Activated CD8-positive, alpha-beta memory T cell treated with anti-CD3 and anti-CD28 coated beads for 1 hour (primary cell): ENCODE measurements around the gene COL5A2.

Experiments used
- DNase-seq, 2 donors: peaks; one replicate each; pipeline ENCODE4 v3.0.0-alpha.2; 2020; ENCODE audit warnings: low read depth in 1 of 2; ENCODE audit errors: extremely low read depth in 1 of 2

COL5A2 gene

DNA sequence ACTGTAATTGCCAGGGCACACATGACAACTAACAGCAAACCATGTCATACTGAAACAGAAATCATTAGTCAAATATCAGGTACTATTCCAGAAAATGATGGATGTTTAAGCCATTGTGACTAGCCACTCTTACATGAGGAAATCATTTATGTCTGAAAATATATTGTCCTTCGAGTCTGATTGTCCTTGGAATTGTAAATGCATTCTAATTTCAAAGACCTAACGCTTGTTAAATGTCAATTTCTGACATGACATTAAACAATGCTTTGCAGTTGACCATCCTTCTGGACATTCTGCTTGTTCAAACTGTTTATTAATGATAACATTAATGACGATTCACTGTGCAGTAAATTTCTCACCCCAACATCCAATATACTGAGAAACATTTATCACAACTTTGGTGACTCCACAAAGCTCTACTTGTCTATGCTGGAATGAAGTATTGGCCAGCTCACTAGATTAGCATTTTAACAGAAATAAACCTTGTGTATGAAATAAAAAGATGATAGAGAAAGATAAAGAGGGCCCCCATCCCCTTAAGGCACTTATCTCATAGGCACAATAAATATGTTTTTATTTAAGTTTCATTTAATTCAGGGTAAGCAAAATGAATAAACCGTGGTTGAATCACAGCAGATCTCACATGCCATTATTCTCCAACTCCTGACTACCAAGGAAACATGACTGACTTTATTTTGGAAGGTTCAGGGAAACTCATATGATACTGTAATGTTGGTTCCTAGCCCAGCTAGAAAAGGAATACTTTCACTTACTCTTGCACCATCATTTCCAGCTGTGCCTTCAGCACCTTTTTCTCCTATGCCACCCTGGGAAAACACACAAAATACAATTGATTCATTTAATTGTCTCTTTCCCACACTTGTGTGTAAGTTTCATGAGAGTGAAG is 123.1 kb downstream of the COL5A2 start:
- DNase-seq = no peak

DNA sequence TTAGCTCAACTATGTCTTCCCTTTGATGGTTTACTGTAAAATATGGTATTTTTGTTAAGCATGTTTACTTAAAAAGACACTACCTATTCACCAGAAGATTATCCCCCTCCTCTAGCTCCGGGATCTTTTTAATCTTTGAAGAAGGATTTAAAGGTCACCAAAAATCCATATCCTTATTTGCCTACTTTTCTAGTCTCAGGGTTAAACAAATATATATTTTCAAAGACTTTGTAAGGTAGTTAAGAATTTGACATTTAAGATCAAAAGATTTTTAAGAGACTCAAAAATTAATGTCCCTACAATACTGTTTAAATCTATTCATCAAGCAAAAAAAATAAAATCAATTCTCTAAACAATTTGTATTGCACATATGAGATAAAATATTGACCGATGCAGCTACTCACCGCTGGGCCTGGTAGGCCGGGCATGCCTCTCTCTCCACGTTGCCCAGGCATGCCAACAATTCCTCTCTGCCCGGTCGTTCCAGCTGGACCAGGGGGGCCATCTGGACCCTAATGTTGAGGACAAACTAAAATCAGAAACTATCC is 129.3 kb downstream of the COL5A2 start:
- no peak for DNase-seq

DNA sequence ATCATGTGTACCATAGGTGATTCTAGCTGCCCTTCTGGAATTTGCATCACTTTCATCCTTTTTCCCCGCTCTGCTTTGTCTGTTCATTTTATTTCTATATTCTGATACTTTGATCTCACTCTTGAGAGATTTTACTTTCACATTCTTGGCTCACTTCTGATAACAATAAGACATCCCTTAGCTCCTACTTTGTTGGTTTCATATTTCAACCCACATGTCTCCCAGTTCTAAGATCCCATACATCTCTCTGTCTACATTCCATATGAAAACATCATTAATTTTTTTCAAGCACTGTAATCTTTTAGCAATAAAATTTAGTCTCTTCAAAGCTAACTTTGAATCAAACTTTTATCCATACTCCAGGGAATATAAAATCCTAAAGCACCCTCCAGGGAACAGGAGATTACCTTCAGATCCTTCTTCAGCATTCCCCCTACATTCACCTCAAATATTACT is 129.8 kb downstream of the COL5A2 start:
- no peak for DNase-seq

DNA sequence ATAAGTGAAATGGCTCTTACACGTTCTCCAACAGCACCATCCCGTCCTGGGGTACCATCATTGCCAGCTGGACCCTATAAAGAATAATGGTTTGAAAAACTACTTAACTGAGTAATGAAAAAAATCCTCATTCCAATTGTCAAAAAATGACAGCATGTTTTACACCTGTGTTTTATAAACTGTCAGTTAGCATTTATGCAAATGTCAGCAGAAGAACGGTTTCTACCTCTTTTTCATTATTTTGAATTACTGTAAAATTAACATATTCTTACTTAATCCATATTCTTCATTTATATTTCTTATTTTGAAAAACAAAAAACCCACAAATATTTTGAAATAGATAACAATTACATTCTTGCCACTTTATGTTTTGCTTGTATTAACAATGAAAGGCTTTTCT is 131.4 kb downstream of the COL5A2 start:
- DNase-seq = no peak

DNA sequence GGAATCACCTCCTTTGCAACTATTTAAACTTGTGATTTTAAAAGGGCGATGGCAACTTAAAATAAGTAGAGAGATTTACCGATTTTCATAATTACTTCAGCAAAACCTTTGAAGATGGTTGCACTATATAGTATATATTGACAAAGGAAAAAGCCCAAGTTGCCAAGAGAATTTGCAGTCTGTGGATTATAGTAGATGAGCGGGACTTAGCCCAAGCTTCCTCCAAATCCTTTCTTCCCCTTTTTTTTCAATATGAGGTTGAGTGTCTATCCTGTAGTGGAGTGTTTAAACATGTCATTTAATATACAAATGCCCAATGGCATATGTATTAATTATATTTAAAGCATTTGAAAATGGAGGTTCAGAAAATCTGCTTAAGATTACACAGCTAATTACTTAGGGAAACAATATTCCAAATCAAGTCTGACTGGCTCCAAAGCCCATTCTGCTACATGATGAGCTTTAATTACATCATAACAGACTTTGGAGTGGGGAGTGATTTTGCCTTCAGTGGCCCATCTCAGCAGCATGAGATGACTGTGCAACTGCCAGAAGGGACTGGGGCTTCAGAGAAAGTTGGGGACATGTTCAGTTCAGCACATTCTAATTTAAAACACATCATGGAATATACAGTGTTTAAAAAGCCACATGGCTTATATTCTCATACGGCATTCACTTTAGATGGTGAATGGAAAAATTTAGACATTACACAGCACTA is 132.2 kb downstream of the COL5A2 start:
- no peak for DNase-seq

DNA sequence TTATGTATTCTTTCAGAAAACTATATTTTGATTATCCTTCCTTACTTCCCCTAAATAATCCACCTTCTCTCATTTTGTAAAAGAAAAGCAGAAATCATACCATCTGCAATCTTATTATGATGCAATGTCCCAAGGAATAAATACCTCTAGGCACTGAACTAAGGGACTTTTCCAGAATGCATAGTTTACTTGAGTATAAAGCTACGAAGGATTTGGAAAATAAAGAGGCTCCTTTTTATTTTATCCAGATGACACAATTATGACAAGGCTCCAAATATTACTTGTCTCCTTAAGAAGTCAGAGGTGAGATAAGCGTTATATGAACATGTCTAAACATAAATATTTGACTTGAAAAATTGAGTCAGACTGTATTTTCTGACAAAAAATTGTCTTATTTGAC is 133.2 kb downstream of the COL5A2 start:
- no peak for DNase-seq

DNA sequence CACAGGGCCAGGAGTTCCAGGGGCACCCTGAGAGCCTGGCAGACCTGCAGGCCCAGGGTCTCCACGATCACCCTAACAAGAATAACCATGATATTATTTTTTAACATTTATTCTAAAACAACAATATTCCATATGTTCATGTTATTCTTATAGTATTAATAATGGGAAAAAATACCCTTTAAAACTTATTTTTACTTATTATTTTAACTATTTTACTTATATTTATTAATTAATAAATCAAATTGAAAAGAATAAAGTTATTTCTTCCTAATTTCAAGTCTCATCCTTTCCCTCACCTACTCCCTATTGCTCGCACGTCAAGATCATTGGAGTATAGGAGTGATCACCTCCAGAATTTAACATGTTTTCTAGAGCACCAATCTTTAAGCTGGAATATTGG is 133.7 kb downstream of the COL5A2 start:
- DNase-seq = no peak

DNA sequence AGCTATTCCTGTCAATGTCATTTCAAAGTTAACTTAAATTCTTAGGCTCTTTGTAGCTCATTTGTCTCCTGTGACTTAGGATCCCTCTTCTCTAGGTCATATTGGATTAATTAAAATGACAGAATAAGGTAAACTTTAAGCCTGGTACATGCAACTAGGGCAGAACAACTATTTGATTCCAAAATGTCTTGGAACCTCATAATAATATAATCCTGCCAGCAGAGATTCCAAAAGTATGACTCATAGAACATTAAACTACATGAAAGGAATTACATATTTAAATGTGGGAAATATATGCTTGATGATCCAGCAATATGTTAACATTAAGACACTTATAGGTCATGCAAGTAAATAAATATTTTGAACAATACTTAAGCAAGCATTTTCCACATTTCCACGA is 142.0 kb downstream of the COL5A2 start:
- no peak for DNase-seq

DNA sequence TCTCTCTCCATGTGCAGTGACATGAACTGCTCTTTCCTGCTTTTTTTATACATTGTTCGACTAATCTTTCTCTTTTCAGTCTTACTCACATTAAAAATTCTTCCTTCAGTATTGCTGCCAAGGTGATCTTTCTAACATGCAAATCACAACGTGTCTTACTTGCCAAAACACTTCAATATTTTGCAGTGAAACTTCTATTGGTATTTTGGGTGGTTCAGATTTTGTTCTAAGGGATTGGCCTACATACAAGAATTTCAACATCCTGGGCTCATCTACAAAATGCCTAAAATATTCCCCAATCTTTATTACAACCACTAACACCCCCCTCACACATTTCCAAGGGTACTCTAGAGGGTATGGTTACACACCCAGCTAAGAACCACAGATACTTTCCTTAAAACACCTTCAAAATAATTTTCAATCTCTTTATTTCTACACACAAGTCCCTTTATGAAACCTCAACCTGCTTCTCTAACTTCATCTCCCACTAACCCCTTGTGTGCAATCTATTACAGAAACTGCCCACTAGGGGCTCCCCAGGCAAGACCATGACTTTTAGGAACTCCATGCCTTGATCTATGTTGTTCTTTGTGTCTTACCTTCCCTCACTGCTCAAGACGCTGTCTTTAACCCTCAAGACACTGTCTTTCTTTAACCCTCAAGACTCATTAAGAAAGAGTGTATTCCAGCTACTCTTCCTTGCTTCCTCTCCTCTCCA is 154.5 kb downstream of the COL5A2 start:
- DNase-seq = no peak

DNA sequence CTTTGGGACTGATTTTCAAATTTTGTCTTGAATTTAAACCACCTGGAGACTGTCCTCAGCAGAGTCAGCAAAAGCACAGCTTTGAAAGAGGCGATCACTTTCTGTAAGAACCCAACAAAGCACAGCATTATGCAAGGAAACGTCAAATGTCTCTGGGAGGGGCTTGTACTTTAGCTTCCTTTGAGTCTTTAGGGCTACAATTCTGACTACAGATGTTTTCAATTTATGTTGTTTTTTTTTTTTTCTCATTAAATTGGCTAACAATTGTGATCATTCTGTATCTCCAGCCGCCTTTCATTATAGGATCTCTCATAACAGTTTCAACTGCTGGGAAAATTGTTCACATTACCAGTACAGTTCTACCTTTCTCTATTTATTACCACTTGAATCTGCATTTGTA is 157.1 kb downstream of the COL5A2 start:
- DNase-seq = no peak

DNA sequence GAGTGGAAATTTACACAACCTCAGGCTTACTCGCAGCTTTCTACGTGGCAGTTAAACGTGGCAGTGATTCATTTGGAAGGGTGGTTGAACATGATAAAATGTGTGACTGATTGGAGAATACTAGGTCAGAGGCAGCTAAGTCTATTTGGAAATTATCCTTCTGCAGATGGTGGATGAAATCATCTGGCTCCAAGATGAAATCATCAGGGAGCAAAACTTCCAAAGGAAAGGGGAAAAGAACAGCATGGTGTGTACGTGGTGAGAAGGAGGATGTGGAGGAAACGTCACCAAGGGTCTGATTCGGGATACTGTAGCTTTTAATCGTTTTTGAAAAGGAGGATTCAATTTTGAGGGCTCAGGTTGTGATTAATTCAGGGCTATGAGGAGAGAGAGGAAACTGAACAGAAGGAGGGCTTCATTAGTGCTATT is 157.5 kb downstream of the COL5A2 start:
- DNase-seq = no peak

DNA sequence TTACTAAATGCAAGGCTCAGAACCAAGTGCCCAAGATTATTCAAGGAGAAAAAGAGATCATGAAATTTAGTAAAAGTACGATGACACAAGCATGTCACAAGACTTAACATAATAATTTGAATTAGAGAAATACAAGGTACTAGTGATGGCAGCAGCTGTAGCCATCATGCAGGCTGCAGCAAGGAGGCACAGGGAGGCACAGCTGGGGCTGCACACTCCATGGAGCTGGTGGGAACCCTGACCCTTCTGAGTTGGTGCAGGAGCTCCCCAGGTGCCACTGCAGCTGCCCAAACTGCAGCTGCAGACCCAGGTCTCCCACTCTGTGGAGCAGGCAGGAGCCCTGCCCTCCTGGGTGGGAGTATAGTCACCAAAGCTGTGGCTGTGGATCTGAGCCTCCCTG is 159.4 kb downstream of the COL5A2 start:
- no peak for DNase-seq

DNA sequence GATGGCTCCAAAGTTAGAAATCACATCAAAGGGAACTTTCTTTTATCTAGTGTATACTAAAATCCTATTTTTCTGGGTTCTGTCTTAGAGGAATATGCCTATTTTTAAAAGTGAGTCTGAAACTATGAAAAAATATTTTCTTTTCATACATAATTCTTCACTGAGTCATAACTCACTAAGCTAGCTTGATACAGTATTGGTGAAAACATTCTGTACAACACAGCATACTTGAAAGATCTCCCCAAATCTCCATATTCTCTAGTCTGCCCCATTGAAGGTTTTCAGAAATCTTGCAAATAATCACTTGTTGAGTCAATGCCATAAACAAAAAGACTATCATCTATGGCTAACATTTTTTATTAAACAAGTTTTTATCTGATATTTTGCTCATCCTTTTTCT is 160.9 kb downstream of the COL5A2 start:
- DNase-seq = no peak

DNA sequence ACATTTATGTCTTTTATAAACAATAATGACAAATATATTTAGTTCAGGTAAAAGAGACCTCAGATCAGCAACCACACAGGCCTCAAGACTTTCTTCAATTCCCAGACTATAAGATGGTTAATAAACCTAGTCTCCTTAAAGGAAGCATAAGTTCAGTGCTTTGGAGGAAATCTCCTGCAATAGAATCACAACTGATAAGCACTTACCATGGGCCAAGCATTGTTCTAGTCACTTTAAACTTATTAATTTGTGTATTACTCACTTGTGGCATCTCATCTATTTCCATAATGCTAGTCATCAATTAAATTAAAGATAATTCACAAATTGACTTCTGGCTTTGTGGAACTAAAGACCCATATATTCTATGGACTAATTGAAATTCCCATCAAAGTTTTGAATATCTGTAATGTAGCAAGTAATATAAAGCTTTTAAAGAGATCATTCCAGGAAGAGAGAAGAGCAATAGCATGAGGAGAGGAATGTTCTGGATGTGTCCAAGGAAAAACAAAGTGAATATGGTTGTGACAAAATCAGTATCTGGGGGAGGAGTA is 163.2 kb downstream of the COL5A2 start:
- DNase-seq = no peak

DNA sequence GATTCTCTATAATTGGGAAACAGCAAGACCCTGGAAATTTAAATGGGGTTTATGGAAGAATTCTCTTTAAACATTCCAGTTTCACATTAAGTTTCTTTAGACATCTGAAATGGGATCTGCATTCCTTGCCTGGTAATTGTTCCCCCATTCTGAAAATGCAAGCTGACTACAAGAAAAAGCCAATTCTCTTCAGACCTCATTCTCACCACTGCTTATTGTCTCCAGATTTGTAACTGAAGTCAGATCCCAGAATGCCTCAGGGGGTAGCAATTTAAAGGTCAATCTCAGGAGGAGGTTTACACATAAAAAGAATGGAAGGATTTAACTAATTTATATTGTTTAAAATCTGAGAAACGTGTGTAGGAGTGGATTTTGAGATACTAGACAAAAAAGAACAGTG is 164.2 kb downstream of the COL5A2 start:
- DNase-seq = no peak

DNA sequence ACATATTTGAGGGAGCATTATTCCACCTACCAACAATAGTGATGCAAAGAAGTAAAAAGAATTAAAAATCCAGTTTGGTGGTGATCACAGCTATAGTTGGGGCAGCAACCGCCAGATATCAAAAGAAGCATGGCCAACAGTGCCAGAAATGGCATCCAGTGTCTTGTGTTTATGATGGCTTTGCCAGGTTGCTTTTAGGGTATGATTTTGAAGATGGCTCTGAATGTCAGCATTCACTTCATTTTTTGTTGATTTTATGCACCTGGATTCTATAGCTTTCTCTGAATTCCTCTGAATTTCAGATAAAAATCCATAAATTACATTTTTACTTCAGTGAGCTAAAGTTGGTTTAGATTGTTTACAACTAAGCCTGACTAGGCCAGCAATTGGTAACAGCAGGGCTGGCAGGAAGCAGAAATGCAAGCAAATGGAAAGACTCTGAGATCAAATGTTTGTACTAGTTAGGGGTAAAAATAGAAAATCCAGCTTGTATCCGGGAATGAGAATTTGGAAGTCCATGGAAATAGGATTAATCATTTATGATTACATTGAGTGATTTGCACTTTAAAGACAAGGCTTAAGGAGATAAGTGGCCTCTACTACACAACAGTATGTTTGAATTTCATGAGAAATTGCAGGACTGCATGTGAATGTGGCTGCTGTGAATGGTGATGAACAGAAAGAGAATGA is 165.0 kb downstream of the COL5A2 start:
- no peak for DNase-seq

DNA sequence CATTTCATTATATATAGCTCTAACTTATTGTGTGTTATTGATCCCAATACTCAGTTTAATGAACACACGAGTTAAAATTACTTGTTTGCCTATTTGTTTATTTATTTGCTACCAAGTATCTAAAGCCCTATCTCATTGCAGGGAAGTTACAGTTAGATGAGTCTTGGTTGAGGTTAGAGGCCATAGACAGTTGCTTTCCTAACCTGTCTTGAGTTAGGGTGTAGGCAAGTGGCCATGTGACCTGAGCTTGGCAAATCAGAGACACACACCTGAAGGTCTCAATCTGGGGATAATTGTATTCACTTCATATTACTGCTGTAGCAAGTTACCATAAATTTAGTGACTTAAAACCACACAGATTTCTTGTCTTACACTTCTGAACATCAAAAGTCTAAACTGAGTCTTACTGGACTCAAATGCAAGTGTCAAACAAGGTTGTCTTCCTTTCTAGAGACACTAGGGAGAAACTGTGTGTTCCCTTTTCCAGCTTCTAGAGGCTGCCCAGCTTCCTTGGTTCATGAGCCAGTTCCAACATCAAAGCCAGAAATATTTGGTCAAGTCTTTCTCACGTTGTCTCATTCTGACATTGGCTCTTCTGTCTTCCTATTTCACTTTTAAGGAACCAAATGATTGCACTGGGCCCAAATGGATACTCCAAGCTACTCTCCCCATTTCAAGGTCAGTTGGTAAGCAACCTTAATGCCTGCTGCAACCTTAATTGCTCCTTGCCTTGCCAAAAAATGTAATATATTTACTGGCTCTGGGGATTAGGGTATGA is 165.7 kb downstream of the COL5A2 start:
- no peak for DNase-seq

DNA sequence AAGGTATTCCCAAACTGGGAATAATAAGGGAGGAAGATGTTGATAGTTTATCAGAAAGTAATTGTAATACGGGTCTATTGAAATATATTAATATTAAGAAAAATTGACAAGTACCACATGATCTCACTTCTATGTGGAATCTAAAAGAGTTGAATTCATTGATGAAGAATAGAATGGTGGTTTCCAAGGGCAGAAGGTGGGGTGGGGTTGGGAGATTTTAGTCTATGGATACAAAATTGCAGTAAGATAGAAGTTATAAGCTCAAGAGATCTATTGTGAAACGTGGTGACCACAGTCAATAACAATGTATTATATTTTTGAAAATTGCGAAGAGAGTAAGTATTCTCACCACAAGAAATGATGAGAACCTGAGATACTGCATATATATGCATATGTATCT is 166.5 kb downstream of the COL5A2 start:
- no peak for DNase-seq

DNA sequence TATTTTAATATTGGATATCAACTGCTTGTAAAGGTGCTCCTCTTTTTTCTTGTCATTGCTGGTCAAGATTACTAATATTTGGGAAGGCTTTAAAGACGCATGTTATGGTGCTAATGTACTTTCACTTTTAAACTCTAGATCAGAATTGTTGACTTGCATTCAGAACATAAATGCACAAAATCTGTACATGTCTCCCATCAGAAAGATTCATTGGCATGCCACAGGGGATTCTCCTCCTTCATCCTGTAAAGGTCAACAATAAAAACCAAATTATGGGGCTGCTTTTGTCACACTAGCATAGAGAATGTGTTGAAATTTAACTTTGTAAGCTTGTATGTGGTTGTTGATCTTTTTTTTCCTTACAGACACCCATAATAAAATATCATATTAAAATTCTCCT is 167.2 kb downstream of the COL5A2 start:
- DNase-seq = no peak

DNA sequence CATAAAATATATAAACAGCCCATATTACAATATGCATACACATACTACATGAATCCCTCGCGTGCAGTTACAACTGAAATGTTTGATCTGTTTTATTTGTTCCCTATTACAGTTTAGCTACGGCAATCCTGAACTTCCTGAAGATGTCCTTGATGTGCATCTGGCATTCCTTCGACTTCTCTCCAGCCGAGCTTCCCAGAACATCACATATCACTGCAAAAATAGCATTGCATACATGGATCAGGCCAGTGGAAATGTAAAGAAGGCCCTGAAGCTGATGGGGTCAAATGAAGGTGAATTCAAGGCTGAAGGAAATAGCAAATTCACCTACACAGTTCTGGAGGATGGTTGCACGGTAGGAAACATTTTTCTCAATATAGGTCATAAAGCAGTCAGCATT is 169.0 kb downstream of the COL5A2 start:
- DNase-seq = no peak
